ENCODE results near the gene OSBPL9. TPM values are rescaled to one million over a fixed set of nuclear protein-coding genes. Genes with fewer than 3 reads are reported as not detected.

Gene OSBPL9
- total RNA-seq, 2 experiments from 2014 or later: 35.6 to 36.5 TPM

DNA sequence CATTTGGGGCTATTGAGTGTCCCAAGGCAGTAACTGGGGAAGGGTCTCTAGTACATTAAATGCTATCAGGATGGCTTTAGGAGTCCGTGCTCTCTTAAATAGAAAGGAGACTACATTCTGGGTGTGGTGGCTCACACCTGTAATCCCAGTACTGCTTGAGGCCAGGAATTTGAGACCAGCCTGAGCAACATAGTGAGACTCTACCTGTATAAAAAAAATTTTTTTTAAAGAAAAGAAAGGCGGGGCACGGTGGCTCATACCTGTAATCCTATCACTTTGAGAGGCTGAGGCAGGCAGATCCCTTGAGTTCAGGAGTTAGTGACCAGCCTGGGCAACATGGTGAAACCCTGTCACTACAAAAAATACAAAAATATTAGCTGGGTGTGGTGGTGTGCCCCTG, 21.5 kb downstream of the OSBPL9 start:
- H3K4me3 Mint-ChIP-seq: no peak overlapping the region
- no peaks in the 10 kb centered on the region for H3K4me1 ChIP-seq (ENCODE audit: insufficient read depth, low read length)
- H3K9me3 Mint-ChIP-seq: peaks cover 2% of the 10 kb centered on the region
- H3K27ac ChIP-seq (ENCODE audit: low read depth in 1 of 2, low read length in 2 of 2): no peak overlapping the region
- ChIA-PET CTCF (no interaction called here), POLR2A (no interaction called here)
- ATAC-seq (ENCODE audit: poor library complexity) (no peak), DNase-seq (no peak)
- H3K27me3 Mint-ChIP-seq: no peaks in the 10 kb centered on the region
- peaks cover 18% of the 10 kb centered on the region for H3K36me3 Mint-ChIP-seq (ENCODE audit: low read depth)
- H3K4me3 ChIP-seq (ENCODE audit: low read length): no peak overlapping the region
- intact Hi-C loops (cut with DNase I, micrococcal nuclease): no loop called here
- H3K36me3 ChIP-seq (ENCODE audit: insufficient read depth, low read length): no peaks in the 10 kb centered on the region
- TF ChIP-seq, protein P1, sequence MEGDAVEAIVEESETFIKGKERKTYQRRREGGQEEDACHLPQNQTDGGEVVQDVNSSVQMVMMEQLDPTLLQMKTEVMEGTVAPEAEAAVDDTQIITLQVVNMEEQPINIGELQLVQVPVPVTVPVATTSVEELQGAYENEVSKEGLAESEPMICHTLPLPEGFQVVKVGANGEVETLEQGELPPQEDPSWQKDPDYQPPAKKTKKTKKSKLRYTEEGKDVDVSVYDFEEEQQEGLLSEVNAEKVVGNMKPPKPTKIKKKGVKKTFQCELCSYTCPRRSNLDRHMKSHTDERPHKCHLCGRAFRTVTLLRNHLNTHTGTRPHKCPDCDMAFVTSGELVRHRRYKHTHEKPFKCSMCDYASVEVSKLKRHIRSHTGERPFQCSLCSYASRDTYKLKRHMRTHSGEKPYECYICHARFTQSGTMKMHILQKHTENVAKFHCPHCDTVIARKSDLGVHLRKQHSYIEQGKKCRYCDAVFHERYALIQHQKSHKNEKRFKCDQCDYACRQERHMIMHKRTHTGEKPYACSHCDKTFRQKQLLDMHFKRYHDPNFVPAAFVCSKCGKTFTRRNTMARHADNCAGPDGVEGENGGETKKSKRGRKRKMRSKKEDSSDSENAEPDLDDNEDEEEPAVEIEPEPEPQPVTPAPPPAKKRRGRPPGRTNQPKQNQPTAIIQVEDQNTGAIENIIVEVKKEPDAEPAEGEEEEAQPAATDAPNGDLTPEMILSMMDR (IDR thresholded peaks at IDR 0.05): no peak
- H3K4me1 Mint-ChIP-seq (ENCODE audit: low read depth): peaks cover 28% of the 10 kb centered on the region
- no peaks in the 10 kb centered on the region for H3K27me3 ChIP-seq (ENCODE audit: control insufficient read depth in 1 of 2, insufficient read depth in 2 of 2, low read length in 2 of 2)
- H3K27ac Mint-ChIP-seq: no peak overlapping the region
- H3K9me3 ChIP-seq (ENCODE audit: control insufficient read depth in 1 of 2, insufficient read depth in 1 of 2, low read length in 2 of 2): no peaks in the 10 kb centered on the region

DNA sequence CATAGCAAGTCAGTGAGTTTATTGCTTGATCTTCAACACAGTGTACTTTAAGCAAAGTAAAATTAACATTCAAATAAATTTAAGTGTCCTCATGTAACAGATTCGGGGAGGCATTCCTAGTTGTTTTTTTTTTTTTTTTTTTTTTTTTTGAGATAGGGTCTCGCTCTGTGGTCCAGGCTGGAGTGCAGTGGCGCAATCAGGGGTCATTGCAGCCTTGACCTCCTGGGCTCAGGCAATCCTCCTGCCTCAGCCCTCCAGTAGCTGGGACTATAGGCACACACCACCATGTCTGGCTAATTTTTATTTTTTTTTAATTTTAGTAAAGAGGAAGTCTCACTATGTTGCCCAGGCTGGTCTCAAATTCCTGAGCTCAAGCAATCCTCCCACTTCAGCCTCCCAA, 22.8 kb downstream of the OSBPL9 start:
- Histone ChIP-seq H3K4me3 (ENCODE audit: low read length) (no peak overlapping the region), H3K36me3 (ENCODE audit: insufficient read depth, low read length) (no peaks in the 10 kb centered on the region), H3K27ac (ENCODE audit: low read depth in 1 of 2, low read length in 2 of 2) (no peak overlapping the region), H3K4me1 (ENCODE audit: insufficient read depth, low read length) (no peaks in the 10 kb centered on the region), H3K27me3 (ENCODE audit: control insufficient read depth in 1 of 2, insufficient read depth in 2 of 2, low read length in 2 of 2) (no peaks in the 10 kb centered on the region), H3K9me3 (ENCODE audit: control insufficient read depth in 1 of 2, insufficient read depth in 1 of 2, low read length in 2 of 2) (no peaks in the 10 kb centered on the region)
- ChIA-PET CTCF (interaction anchor here (0.7 kb wide), 1 partner anchor 9 kb away, joined by 3 read pairs; no protein-coding TSS in a partner anchor), POLR2A (no interaction called here)
- no peak overlapping the region for H3K27ac Mint-ChIP-seq
- H3K4me3 Mint-ChIP-seq: no peak overlapping the region
- peaks cover 30% of the 10 kb centered on the region for H3K36me3 Mint-ChIP-seq (ENCODE audit: low read depth)
- intact Hi-C loops (cut with DNase I, micrococcal nuclease): no loop called here
- TF ChIP-seq, protein P1 (IDR thresholded peaks at IDR 0.05): no peak
- peaks cover 24% of the 10 kb centered on the region for H3K4me1 Mint-ChIP-seq (ENCODE audit: low read depth)
- H3K9me3 Mint-ChIP-seq: peaks cover 4% of the 10 kb centered on the region
- no peak for ATAC-seq (ENCODE audit: poor library complexity)
- no peaks in the 10 kb centered on the region for H3K27me3 Mint-ChIP-seq
- DNase-seq: no peak

DNA sequence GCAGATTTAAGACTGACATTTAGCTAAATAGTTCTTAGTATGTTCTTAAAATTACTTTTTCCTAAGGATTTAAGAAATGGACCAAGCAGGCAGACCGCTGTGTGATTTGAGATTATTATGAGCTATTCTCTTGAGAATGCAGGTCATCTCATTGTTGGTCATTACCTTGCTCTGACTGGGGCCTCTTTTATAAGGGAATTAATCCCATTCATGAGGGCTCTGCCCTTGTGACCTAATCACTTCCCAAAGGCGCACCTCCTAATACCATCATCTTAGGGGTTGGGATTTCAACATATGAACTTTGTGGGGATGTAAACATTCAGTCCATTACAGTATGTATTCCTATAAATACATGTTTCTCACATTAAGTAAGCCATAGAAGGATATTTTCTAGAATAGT, 24.2 kb downstream of the OSBPL9 start:
- CTCF ChIA-PET: no interaction called here

More for the DNA sequence above, 24.2 kb downstream of the OSBPL9 start:
- Histone ChIP-seq H3K27ac (ENCODE audit: low read depth in 1 of 2, low read length in 2 of 2) (no peak overlapping the region), H3K27me3 (ENCODE audit: control insufficient read depth in 1 of 2, insufficient read depth in 2 of 2, low read length in 2 of 2) (no peaks in the 10 kb centered on the region), H3K36me3 (ENCODE audit: insufficient read depth, low read length) (no peaks in the 10 kb centered on the region), H3K9me3 (ENCODE audit: control insufficient read depth in 1 of 2, insufficient read depth in 1 of 2, low read length in 2 of 2) (no peaks in the 10 kb centered on the region), H3K4me3 (ENCODE audit: low read length) (no peak overlapping the region), H3K4me1 (ENCODE audit: insufficient read depth, low read length) (no peaks in the 10 kb centered on the region)
- TF ChIP-seq, protein P1 (IDR thresholded peaks at IDR 0.05): no peak
- POLR2A ChIA-PET: no interaction called here
- no peak overlapping the region for H3K4me3 Mint-ChIP-seq
- DNase-seq (no peak), ATAC-seq (ENCODE audit: poor library complexity) (no peak)
- peaks cover 22% of the 10 kb centered on the region for H3K4me1 Mint-ChIP-seq (ENCODE audit: low read depth)
- peaks cover 42% of the 10 kb centered on the region for H3K36me3 Mint-ChIP-seq (ENCODE audit: low read depth)
- H3K9me3 Mint-ChIP-seq: peaks cover 4% of the 10 kb centered on the region
- no peaks in the 10 kb centered on the region for H3K27me3 Mint-ChIP-seq
- intact Hi-C loops (cut with DNase I, micrococcal nuclease): no loop called here
- H3K27ac Mint-ChIP-seq: no peak overlapping the region

Data from CD4-positive, alpha-beta T cell (primary cell).